ENCODE results near the gene SURF4.
"Not testable (repeated sequence)": the region's sequence is repeated elsewhere in the genome, so short reads cannot be mapped to it uniquely, and the experiment has no call there.

The SURF4 gene

GRCh38 chr9:133331641-133332380, 44.0 kb downstream of the SURF4 start:
- no peak for DNase-seq

GRCh38 chr9:133331221-133331620, 44.6 kb downstream of the SURF4 start:
- DNase-seq, result no peak

- not testable (repeated sequence) for DNase-seq
Measured at GRCh38 chr9:133329306-133330156, 46.3 kb downstream of the SURF4 start.

GRCh38 chr9:133327834-133328484, 47.9 kb downstream of the SURF4 start:
- DNase-seq, result no peak

GRCh38 chr9:133327021-133327420, 48.8 kb downstream of the SURF4 start:
- not testable (repeated sequence) for DNase-seq

- DNase-seq, result no peak
Measured at GRCh38 chr9:133323991-133324703, 51.7 kb downstream of the SURF4 start.

GRCh38 chr9:133323211-133323610, 52.6 kb downstream of the SURF4 start:
- DNase-seq, result no peak

GRCh38 chr9:133322701-133323100, 53.2 kb downstream of the SURF4 start:
- DNase-seq, result no peak

- DNase-seq, result no peak
Measured at GRCh38 chr9:133321411-133321935, 54.4 kb downstream of the SURF4 start.

- DNase-seq, result no peak
Measured at GRCh38 chr9:133320421-133320881, 55.4 kb downstream of the SURF4 start.

- not testable (repeated sequence) for DNase-seq
Measured at GRCh38 chr9:133317551-133317950, 58.3 kb downstream of the SURF4 start.

GRCh38 chr9:133315997-133316396, 59.9 kb downstream of the SURF4 start:
- no peak for DNase-seq

Data from NCI-H2227 treated with DMSO at 0.1 percent for 48 hours (cell line).